Measurements from ENCODE around the gene GOSR2. TPM values are rescaled to one million over a fixed set of nuclear protein-coding genes. Genes with fewer than 3 reads are reported as not detected.

GOSR2 gene
- total and polyA plus RNA-seq, 2 donors from 2014 or later, result 61.4 to 68.2 TPM

DNA sequence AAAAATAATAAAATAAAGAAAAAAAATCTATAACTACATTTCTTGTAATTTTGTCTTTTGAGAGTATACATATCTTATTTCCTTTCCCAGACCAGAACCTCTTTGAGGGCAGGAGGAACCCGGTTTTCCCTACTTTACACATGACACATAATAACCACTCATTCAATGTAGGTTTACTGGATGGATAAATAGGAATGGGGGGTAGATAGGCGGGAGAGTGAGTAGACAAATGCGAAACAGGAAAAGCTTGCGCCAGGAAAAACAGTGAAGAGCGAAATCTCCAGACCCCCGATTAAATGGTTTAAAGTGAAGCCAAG lies 515 bp upstream of the GOSR2 start:
- H3K27me3 ChIP-seq (ENCODE audit: control insufficient read depth, insufficient read depth, low read length), result no peaks in the 10 kb centered on the region
- intact Hi-C loops (cut with DNase I), result no loop called here
- DNase-seq, result no peak
- H3K4me1 ChIP-seq (ENCODE audit: control insufficient read depth in 2 of 3, insufficient read depth in 2 of 3, low read depth in 1 of 3, low read length in 3 of 3), result peaks cover 0 to 13% (median 13%) of the 10 kb centered on the region in 3 donors
- TF ChIP-seq, protein P1, sequence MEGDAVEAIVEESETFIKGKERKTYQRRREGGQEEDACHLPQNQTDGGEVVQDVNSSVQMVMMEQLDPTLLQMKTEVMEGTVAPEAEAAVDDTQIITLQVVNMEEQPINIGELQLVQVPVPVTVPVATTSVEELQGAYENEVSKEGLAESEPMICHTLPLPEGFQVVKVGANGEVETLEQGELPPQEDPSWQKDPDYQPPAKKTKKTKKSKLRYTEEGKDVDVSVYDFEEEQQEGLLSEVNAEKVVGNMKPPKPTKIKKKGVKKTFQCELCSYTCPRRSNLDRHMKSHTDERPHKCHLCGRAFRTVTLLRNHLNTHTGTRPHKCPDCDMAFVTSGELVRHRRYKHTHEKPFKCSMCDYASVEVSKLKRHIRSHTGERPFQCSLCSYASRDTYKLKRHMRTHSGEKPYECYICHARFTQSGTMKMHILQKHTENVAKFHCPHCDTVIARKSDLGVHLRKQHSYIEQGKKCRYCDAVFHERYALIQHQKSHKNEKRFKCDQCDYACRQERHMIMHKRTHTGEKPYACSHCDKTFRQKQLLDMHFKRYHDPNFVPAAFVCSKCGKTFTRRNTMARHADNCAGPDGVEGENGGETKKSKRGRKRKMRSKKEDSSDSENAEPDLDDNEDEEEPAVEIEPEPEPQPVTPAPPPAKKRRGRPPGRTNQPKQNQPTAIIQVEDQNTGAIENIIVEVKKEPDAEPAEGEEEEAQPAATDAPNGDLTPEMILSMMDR (IDR thresholded peaks at IDR 0.05; ENCODE audit: borderline replicate concordance, extremely low read depth, insufficient read depth), result no peak
- no peaks in the 10 kb centered on the region for H3K36me3 ChIP-seq (ENCODE audit: control insufficient read depth in 2 of 3, insufficient read depth in 3 of 3, low read length in 3 of 3)
- no peak for FAIRE-seq
- H3K9ac ChIP-seq (ENCODE audit: low read length in 3 of 3), result peak overlapping the region; percentile 81 to 99 (median 96)
- H3K4me3 ChIP-seq (ENCODE audit: low read length in 3 of 3), result peak overlapping the region; percentile 85 to 99 (median 98)
- H3K9me3 ChIP-seq (ENCODE audit: control insufficient read depth in 2 of 3, insufficient read depth in 1 of 3, low read length in 3 of 3), result no peaks in the 10 kb centered on the region
- peak overlapping the region; percentile 100 for H3K27ac ChIP-seq (ENCODE audit: low read depth in 2 of 2, low read length in 2 of 2)

DNA sequence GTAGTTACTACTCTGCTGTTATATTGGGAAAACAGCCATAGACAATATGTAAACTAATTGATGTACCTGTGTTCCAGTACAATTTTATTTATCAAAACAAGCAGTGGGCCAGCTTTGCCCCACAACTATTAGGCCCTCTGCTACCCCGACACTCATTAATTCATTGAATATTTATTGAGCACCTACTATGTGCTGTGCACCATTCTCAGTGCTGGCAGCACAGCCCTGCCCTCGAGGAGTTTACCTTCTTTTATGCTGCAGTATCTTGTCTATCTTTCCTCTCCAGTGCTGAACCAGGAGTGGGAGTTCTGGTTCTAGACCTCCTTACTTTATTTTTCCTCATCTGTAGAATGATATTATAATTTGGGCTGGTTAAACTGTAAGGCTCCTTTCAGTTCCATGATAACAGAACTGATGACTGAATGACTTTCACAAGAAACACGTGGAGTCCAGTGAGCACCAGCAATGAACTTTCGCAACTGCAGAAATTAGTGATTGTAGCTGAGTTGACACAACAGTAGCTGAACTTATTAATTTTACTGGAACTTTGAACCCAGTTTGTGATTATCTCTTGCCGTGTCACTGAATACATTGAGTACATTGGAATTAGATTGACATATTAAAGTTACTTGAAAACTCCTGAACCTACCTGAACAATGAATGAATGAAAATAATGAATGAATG lies 2.4 kb downstream of the GOSR2 start:
- no peak for FAIRE-seq
- no peaks in the 10 kb centered on the region for H3K27me3 ChIP-seq (ENCODE audit: control insufficient read depth, insufficient read depth, low read length)

DNA sequence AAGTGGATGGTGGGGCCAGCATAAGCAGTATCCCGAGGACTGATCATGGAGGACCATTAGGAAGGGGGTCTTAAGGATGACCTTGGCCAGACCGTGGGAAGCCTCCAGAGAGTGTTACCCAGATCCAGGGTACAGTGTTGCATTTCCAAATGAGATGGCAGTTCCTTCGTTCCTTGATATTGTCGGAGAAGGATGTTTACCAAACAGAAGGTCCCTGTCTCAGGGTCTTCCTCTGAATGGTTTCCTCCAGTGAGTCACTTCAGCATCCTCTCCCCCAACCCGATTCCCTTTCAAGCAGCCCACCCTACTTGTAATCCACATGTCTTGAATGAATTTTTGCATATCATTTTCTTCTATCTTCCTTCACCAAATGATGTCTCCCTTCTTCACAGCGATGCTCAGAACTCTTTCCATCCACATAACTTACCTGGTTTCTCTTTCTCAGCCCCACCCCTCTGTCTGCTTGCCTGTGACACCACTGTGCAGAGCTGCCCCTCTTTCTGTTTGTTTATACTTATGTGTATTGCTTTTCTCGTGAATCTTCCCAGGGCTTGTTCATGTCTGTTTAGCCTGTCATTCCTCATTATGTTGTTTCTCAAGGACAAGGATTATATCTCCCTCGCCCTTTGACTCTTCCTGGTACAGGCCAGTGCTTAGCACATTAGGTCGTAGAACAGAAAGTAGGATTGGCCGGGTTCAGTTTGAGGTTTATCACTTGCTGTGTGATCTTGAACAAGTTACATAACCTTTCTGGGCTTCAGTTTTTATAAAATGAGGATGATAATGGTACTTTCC lies 5.7 kb downstream of the GOSR2 start:
- peaks cover 3 to 30% (median 13%) of the 10 kb centered on the region in 3 donors for H3K36me3 ChIP-seq (ENCODE audit: control insufficient read depth in 2 of 3, insufficient read depth in 3 of 3, low read length in 3 of 3)
- TF ChIP-seq, protein P1 (IDR thresholded peaks at IDR 0.05; ENCODE audit: borderline replicate concordance, extremely low read depth, insufficient read depth), result no peak
- no peaks in the 10 kb centered on the region for H3K9me3 ChIP-seq (ENCODE audit: control insufficient read depth in 2 of 3, insufficient read depth in 1 of 3, low read length in 3 of 3)
- H3K4me3 ChIP-seq (ENCODE audit: low read length in 3 of 3), result no peak overlapping the region
- intact Hi-C loops (cut with DNase I), result no loop called here
- H3K9ac ChIP-seq (ENCODE audit: low read length in 3 of 3), result no peak overlapping the region
- H3K27ac ChIP-seq (ENCODE audit: low read depth in 2 of 2, low read length in 2 of 2), result no peak overlapping the region
- H3K4me1 ChIP-seq (ENCODE audit: control insufficient read depth in 2 of 3, insufficient read depth in 2 of 3, low read depth in 1 of 3, low read length in 3 of 3), result peaks cover 0 to 28% (median 27%) of the 10 kb centered on the region in 3 donors
- no peaks in the 10 kb centered on the region for H3K27me3 ChIP-seq (ENCODE audit: control insufficient read depth, insufficient read depth, low read length)
- no peak for FAIRE-seq
- DNase-seq, result no peak

More for the DNA sequence above, 2.4 kb downstream of the GOSR2 start:
- TF ChIP-seq, protein P1 (IDR thresholded peaks at IDR 0.05; ENCODE audit: borderline replicate concordance, extremely low read depth, insufficient read depth), result no peak
- Histone ChIP-seq H3K27ac (ENCODE audit: low read depth in 2 of 2, low read length in 2 of 2) (no peak overlapping the region), H3K4me3 (ENCODE audit: low read length in 3 of 3) (peak overlapping the region in 2 of 3 donors; percentile 12 to 25), H3K9me3 (ENCODE audit: control insufficient read depth in 2 of 3, insufficient read depth in 1 of 3, low read length in 3 of 3) (no peaks in the 10 kb centered on the region), H3K4me1 (ENCODE audit: control insufficient read depth in 2 of 3, insufficient read depth in 2 of 3, low read depth in 1 of 3, low read length in 3 of 3) (peaks cover 0 to 28% (median 27%) of the 10 kb centered on the region in 3 donors), H3K36me3 (ENCODE audit: control insufficient read depth in 2 of 3, insufficient read depth in 3 of 3, low read length in 3 of 3) (peaks cover 0 to 3% (median 0%) of the 10 kb centered on the region in 3 donors), H3K9ac (ENCODE audit: low read length in 3 of 3) (no peak overlapping the region)
- no peak for DNase-seq
- intact Hi-C loops (cut with DNase I), result no loop called here

All from kidney (tissue), 14 donors.